GM21423 (cell line): ENCODE data around the gene CYP2W1.

Experiments
- ATAC-seq: cut with Tn5 transposase; IDR thresholded peaks from one replicate; pipeline ENCODE4 v1.9.1; 2021; ENCODE audit warnings: mild to moderate bottlenecking, moderate library complexity; ENCODE audit not compliant: unreplicated experiment

The CYP2W1 gene

GRCh38 chr7:1014681-1015080 lies 31.7 kb downstream of the CYP2W1 start:
- no peak for ATAC-seq

- ATAC-seq, result no peak
Observed at GRCh38 chr7:1015196-1016121, 32.5 kb downstream of the CYP2W1 start.

GRCh38 chr7:1016577-1017531 lies 33.9 kb downstream of the CYP2W1 start:
- no peak for ATAC-seq

- no peak for ATAC-seq
Observed at GRCh38 chr7:1017586-1018333, 34.8 kb downstream of the CYP2W1 start.

- ATAC-seq, result no peak
Observed at GRCh38 chr7:1018334-1018695, 35.3 kb downstream of the CYP2W1 start.

GRCh38 chr7:1019255-1019785 lies 36.3 kb downstream of the CYP2W1 start:
- ATAC-seq, result no peak

GRCh38 chr7:1019789-1020610 lies 37.0 kb downstream of the CYP2W1 start:
- ATAC-seq, result no peak

- ATAC-seq, result no peak
Observed at GRCh38 chr7:1020849-1021251, 37.9 kb downstream of the CYP2W1 start.

GRCh38 chr7:1021366-1021765 lies 38.4 kb downstream of the CYP2W1 start:
- ATAC-seq, result no peak

GRCh38 chr7:1021931-1022330 lies 39.0 kb downstream of the CYP2W1 start:
- no peak for ATAC-seq

- ATAC-seq, result no peak
Observed at GRCh38 chr7:1022356-1022755, 39.4 kb downstream of the CYP2W1 start.

GRCh38 chr7:1022801-1023465 lies 40.0 kb downstream of the CYP2W1 start:
- no peak for ATAC-seq

- peak; percentile 47 for ATAC-seq
Observed at GRCh38 chr7:1024331-1024841, 41.4 kb downstream of the CYP2W1 start.

- ATAC-seq, result no peak
Observed at GRCh38 chr7:1024876-1025742, 42.1 kb downstream of the CYP2W1 start.

GRCh38 chr7:1025743-1026581 lies 43.0 kb downstream of the CYP2W1 start:
- ATAC-seq, result no peak

- no peak for ATAC-seq
Observed at GRCh38 chr7:1026721-1027161, 43.8 kb downstream of the CYP2W1 start.
